Natural killer cell (primary cell): ENCODE results near the gene RNH1. TPM values are rescaled to one million over a fixed set of nuclear protein-coding genes. Genes with fewer than 3 reads are reported as not detected.
A peak's percentile ranks its signal among the peaks of the same experiment; 100 is the strongest.

Experiments used
- ATAC-seq, 3 donors: fragments of 150-1000 bp in 2 of 3; fragments of 200-7000 bp in 1 of 3; cut with Tn5 transposase; 1 replicate in 1 of 3; 2 replicates in 2 of 3; pipeline ENCODE4 v1.10.0; 2021; ENCODE audit warnings: mild to moderate bottlenecking in 2 of 3, moderate library complexity in 2 of 3
- DNase-seq, 2 donors: peaks; one replicate each; pipeline versions ENCODE4 v3.0.0 to v3.0.0-alpha.2; 2013 to 2021; ENCODE audit warnings: mixed read lengths in 1 of 2
- H3K27ac ChIP-seq: one replicate; pipeline ENCODE4 v1.5.1; 2013; ENCODE audit warnings: mild to moderate bottlenecking, low read length
- H3K27me3 ChIP-seq: one replicate; pipeline ENCODE4 v1.6.1; 2013; ENCODE audit warnings: low read length; ENCODE audit not compliant: control insufficient read depth, insufficient read depth
- H3K36me3 ChIP-seq: one replicate; pipeline ENCODE4 v1.6.1; 2013; ENCODE audit warnings: low read length; ENCODE audit not compliant: control insufficient read depth, insufficient read depth
- H3K4me1 ChIP-seq: one replicate; pipeline ENCODE4 v1.6.1; 2013; ENCODE audit warnings: low read length; ENCODE audit not compliant: control insufficient read depth, insufficient read depth
- H3K4me3 ChIP-seq: one replicate; pipeline ENCODE4 v1.5.1; 2013; ENCODE audit warnings: low read length
- H3K9me3 ChIP-seq: one replicate; pipeline ENCODE4 v1.6.1; 2013; ENCODE audit warnings: low read length; ENCODE audit not compliant: control insufficient read depth, insufficient read depth
- H3K27ac Mint-ChIP-seq, 2 donors: one replicate each; pipeline ENCODE4 v1.8.0; 2022; ENCODE audit warnings: mild to moderate bottlenecking in 2 of 2, mixed read lengths in 2 of 2, moderate library complexity in 1 of 2
- H3K27me3 Mint-ChIP-seq, 2 donors: one replicate each; pipeline ENCODE4 v1.8.0; 2022; ENCODE audit warnings: low read depth in 2 of 2, mixed read lengths in 2 of 2
- H3K36me3 Mint-ChIP-seq: one replicate; pipeline ENCODE4 v1.8.0; 2022; ENCODE audit warnings: mixed read lengths
- H3K4me1 Mint-ChIP-seq, 2 donors: one replicate each; pipeline ENCODE4 v1.8.0; 2022; ENCODE audit warnings: mixed read lengths in 2 of 2
- H3K4me3 Mint-ChIP-seq: one replicate; pipeline ENCODE4 v1.8.0; 2022; ENCODE audit warnings: mild to moderate bottlenecking, moderate library complexity, mixed read lengths
- H3K9me3 Mint-ChIP-seq, 2 donors: one replicate each; pipeline ENCODE4 v1.8.0; 2022; ENCODE audit warnings: mixed read lengths in 2 of 2
- WGBS: methylation state at CpG from one replicate; pipeline ENCODE4 v1.1.7; 2013; ENCODE audit warnings: missing lambda C conversion rate; ENCODE audit not compliant: insufficient coverage; 5-methylcytosine and 5-hydroxymethylcytosine counted together
- intact Hi-C: fragments of 100-400 bp; cut with micrococcal nuclease; formaldehyde crosslinking; loops from one replicate; pipeline ENCODE4 v1.14.2; 2022
- total RNA-seq, 4 donors: library from RNA; stranded (reverse); fragments of 120-200 nt in 1 of 4; gene quantifications; one replicate each; pipeline versions ENCODE4 v1.2.3 to v1.2.4, GENCODE V29; 2013 to 2022
- TF ChIP-seq, protein P1 (sequence below): fragments of 200-600 bp; IDR thresholded peaks from one replicate; pipeline ENCODE4 v1.8.0; 2022; ENCODE audit warnings: antibody characterized with exemption

Gene RNH1
- total RNA-seq, 3 donors from 2014 or later (not counting 1 experiment from before 2014, with no cell fraction given), result 113 to 120 (median 118) TPM

DNA sequence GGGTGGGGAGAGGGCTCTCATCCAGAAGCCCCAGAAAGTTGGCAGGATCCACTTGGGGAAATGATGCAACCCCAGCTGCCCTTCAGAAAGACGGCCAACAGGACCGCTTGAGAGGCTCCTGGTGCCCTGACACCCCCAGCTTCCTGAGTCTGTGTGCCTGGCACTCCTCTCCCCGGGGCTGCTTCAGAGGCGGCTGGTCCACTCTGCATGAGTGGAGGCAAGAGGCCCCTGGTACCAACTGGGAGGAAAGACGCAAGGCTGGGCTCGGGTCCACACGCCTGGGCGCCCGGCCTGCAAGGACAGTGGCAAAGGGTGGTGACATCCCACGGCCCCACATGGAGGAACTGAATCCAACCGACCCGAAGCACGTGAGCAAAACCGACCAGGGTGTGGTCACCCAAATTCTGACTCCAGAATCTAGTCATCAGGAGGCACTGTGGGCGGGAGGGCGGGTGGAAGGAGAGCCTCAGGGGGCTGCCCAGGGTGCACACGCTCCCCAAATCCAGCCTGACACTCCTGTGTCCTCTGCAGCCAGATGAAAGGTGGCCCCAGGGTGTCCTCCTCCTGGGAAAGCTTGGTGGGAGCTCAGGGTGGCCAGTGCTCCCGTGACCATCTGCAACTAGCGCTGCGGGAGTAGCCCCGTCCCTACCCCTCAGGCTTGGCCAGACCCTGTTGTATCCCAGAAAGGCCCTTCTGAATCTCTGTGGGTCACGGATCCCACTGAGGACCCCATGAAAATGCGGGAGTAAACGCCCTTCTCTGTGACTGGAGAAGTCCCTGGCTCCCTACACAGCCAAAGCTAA lies 3.7 kb downstream of the RNH1 start:
- Histone ChIP-seq H3K36me3 (peaks cover 26% of the 10 kb centered on the region), H3K27me3 (no peaks in the 10 kb centered on the region), H3K4me1 (peaks cover 52% of the 10 kb centered on the region), H3K27ac (peak overlapping the region; percentile 46), H3K4me3 (no peak overlapping the region), H3K9me3 (no peaks in the 10 kb centered on the region)
- ATAC-seq, result no peak
- TF ChIP-seq, protein P1, sequence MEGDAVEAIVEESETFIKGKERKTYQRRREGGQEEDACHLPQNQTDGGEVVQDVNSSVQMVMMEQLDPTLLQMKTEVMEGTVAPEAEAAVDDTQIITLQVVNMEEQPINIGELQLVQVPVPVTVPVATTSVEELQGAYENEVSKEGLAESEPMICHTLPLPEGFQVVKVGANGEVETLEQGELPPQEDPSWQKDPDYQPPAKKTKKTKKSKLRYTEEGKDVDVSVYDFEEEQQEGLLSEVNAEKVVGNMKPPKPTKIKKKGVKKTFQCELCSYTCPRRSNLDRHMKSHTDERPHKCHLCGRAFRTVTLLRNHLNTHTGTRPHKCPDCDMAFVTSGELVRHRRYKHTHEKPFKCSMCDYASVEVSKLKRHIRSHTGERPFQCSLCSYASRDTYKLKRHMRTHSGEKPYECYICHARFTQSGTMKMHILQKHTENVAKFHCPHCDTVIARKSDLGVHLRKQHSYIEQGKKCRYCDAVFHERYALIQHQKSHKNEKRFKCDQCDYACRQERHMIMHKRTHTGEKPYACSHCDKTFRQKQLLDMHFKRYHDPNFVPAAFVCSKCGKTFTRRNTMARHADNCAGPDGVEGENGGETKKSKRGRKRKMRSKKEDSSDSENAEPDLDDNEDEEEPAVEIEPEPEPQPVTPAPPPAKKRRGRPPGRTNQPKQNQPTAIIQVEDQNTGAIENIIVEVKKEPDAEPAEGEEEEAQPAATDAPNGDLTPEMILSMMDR, result no peak
- Mint-ChIP-seq H3K4me1 (peaks cover 8 to 18% of the 10 kb centered on the region in 2 donors), H3K4me3 (no peak overlapping the region), H3K36me3 (no peaks in the 10 kb centered on the region), H3K27ac (peak overlapping the region in 1 of 2 donors; percentile 83), H3K27me3 (no peaks in the 10 kb centered on the region), H3K9me3 (no peaks in the 10 kb centered on the region)
- WGBS, result 79% methylated on average over 24 of the region's 24 CpGs
- peak in 1 of 2 donors; percentile 31 for DNase-seq
- intact Hi-C loops, result no loop called here

DNA sequence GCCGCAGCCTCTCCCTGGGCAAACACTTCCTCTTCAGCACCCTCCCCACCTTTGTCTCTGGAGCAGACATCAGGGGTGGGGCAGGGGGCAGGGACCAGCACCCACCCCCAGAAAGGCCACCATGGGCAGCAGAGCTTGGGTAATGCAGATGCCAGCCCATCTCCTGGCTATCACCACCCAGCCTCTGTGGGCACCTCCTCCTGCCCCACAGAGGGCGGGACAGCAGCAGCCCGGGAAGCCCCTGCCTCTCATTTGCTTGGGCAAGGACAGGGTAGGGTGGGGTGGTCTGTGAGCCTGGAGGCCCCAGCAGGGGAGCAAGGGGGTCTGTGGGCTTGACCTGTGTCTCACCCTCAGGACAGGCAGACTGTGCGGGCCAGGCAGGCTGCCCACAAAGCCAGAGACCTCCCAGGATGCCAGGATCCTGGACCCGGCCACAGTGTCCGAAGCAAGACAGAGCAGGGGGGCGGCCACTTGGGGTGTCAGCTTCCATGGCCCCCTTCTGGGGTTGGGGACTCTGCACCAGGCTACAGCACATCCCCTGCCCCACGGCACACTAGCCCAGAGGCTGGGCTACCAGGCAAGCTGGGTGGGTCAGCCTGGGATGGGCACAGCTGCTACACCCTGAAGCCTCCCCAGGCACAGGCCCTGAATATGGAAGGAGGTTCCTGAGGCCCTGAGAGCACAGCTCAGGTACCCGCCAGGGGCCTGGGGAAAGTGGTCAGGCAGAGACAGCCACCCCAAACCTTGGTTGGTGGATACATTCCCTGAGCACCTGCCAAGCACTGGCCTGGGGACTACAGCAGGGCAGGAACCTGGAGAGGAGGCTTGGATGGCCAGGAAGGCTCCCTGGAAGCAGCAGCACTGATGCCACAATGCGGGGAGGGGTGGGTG lies 4.5 kb downstream of the RNH1 start:
- TF ChIP-seq, protein P1, result no peak
- DNase-seq (no peak), ATAC-seq (no peak)
- 91% methylated on average over 10 of the region's 10 CpGs for WGBS
- Histone ChIP-seq H3K36me3 (peaks cover 34% of the 10 kb centered on the region), H3K4me3 (no peak overlapping the region), H3K9me3 (no peaks in the 10 kb centered on the region), H3K27ac (peak overlapping the region; percentile 11), H3K27me3 (no peaks in the 10 kb centered on the region), H3K4me1 (peaks cover 46% of the 10 kb centered on the region)
- intact Hi-C loops, result no loop called here
- H3K36me3 Mint-ChIP-seq, result peaks cover 3% of the 10 kb centered on the region
- H3K4me1 Mint-ChIP-seq, result peaks cover 8 to 20% of the 10 kb centered on the region in 2 donors
- no peaks in the 10 kb centered on the region for H3K27me3 Mint-ChIP-seq
- H3K4me3 Mint-ChIP-seq, result no peak overlapping the region
- H3K27ac Mint-ChIP-seq, result no peak overlapping the region
- H3K9me3 Mint-ChIP-seq, result no peaks in the 10 kb centered on the region

DNA sequence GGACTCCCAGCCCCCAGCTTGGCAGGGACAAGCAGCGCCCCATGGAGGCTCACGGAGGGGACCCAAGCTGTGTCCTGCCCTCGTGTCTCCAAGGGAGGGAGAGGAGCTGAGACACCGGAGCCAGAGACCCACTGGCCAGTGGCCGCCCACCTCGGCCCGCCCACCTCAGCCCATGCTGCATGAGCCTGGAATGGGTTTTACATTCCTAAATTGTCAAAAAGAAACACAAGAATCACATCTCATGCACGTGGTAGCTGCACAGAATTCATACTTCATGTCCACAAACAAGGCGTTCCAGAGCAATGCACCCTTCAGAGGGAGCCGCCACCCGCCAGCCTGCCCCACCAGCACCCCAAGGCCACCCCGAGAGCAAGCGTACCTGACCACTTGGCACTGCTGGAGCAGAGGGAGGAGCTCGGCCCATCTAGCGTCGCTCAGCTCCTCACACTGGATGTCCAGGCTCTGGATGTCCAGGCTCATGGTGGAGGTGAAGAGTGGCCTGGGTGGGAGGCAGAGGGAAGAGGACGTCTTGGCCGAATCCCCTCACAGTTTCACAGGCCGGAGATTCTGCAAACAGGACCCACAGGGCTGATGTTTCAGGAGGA lies 5.3 kb downstream of the RNH1 start:
- WGBS, result 90% methylated on average over 17 of the region's 19 CpGs
- Histone ChIP-seq H3K9me3 (no peaks in the 10 kb centered on the region), H3K4me1 (peaks cover 45% of the 10 kb centered on the region), H3K27me3 (no peaks in the 10 kb centered on the region), H3K27ac (no peak overlapping the region), H3K4me3 (no peak overlapping the region), H3K36me3 (peaks cover 42% of the 10 kb centered on the region)
- Mint-ChIP-seq H3K4me1 (peaks cover 8 to 25% of the 10 kb centered on the region in 2 donors), H3K4me3 (no peak overlapping the region), H3K36me3 (peaks cover 9% of the 10 kb centered on the region), H3K9me3 (no peaks in the 10 kb centered on the region), H3K27me3 (no peaks in the 10 kb centered on the region), H3K27ac (no peak overlapping the region)
- no peak for ATAC-seq
- DNase-seq, result no peak
- TF ChIP-seq, protein P1, result no peak
- intact Hi-C loops, result no loop called here
